ENCODE measurements around the gene NSG1. TPM values are rescaled to one million over a fixed set of nuclear protein-coding genes. Genes with fewer than 3 reads are reported as not detected.

Gene NSG1
- total and polyA plus RNA-seq, 2 of the 13 experiments (the other 11 are each of a cell fraction or from before 2014, with no cell fraction given), result not detected

DNA sequence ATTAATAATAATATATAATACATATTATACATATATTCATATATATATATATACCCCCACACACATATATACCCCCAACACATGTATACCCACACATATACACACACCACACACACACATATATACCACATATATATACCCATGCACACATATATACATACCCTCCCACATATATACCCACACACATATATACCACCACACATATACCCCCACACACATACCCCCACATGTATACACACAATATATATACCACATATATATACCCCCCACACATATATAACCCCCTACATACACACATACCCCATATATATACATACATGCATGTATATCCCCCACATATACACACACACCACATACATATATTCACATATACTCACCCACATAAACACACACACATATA is 52.0 kb downstream of the NSG1 start:
- ATAC-seq (no peak), DNase-seq (ENCODE audit: low spot score) (no peak), FAIRE-seq (no peak)
- H3K4me3 ChIP-seq (replicated peaks in 1 of 3; ENCODE audit: insufficient read depth in 1 of 3, low read depth in 2 of 3, low read length in 3 of 3), result no peak overlapping the region
- BruUV-seq (replicated peaks), result no TSS peak
- no peaks in the 10 kb centered on the region for H3K79me2 ChIP-seq (ENCODE audit: insufficient read depth, low read length)
- H3K27me3 ChIP-seq (ENCODE audit: control insufficient read depth in 1 of 2, insufficient read depth in 2 of 2, low read length in 2 of 2), result no peaks in the 10 kb centered on the region
- H3K4me1 ChIP-seq (ENCODE audit: insufficient read depth, low read length), result no peaks in the 10 kb centered on the region
- in situ Hi-C loops (cut with HindIII; ENCODE audit: extremely low pct_ligation_motif_present, low pct_unique_long_range_greater_than_20kb), result no loop called here
- H3K9me3 ChIP-seq (ENCODE audit: low read length), result no peaks in the 10 kb centered on the region
- no peak overlapping the region for H2AFZ ChIP-seq (ENCODE audit: low read length)
- H4K20me1 ChIP-seq (ENCODE audit: insufficient read depth, low read length), result no peaks in the 10 kb centered on the region
- TF ChIP-seq NFE2L2 (IDR thresholded peaks at IDR 0.05; ENCODE audit: low read length), result no peak
- TF ChIP-seq FUBP1 (CRISPR knock-in tag; IDR thresholded peaks at IDR 0.05; ENCODE audit: borderline replicate concordance), result no peak
- TF ChIP-seq ZFAT (CRISPR knock-in tag; conservative IDR thresholded peaks at IDR 0.05), result no peak
- TF ChIP-seq ZNF138 (CRISPR knock-in tag; IDR thresholded peaks at IDR 0.05; ENCODE audit: low read depth), result no peak
- no peak for TF ChIP-seq TFE3 (CRISPR knock-in tag; IDR thresholded peaks at IDR 0.05)
- no peak for TF ChIP-seq BRCA1 (CRISPR knock-in tag; IDR thresholded peaks at IDR 0.05)
- TF ChIP-seq SYNCRIP (IDR thresholded peaks at IDR 0.05; ENCODE audit: insufficient read depth, low read depth, low read length), result no peak
- TF ChIP-seq ZNF652 (CRISPR knock-in tag; IDR thresholded peaks at IDR 0.05; ENCODE audit: borderline replicate concordance, low read depth), result no peak
- no peak for TF ChIP-seq CHD2 (IDR thresholded peaks at IDR 0.05; ENCODE audit: low read depth, low read length)
- TF ChIP-seq FOSL1 (CRISPR knock-in tag; IDR thresholded peaks at IDR 0.05; ENCODE audit: borderline replicate concordance), result no peak
- no peak for TF ChIP-seq ZNF337 (CRISPR knock-in tag; IDR thresholded peaks at IDR 0.05; ENCODE audit: borderline replicate concordance, low read depth)
- no peak for TF ChIP-seq ZNF17 (CRISPR knock-in tag; IDR thresholded peaks at IDR 0.05)
- TF ChIP-seq, protein P1, sequence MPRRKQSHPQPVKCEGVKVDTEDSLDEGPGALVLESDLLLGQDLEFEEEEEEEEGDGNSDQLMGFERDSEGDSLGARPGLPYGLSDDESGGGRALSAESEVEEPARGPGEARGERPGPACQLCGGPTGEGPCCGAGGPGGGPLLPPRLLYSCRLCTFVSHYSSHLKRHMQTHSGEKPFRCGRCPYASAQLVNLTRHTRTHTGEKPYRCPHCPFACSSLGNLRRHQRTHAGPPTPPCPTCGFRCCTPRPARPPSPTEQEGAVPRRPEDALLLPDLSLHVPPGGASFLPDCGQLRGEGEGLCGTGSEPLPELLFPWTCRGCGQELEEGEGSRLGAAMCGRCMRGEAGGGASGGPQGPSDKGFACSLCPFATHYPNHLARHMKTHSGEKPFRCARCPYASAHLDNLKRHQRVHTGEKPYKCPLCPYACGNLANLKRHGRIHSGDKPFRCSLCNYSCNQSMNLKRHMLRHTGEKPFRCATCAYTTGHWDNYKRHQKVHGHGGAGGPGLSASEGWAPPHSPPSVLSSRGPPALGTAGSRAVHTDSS (CRISPR knock-in tag; conservative IDR thresholded peaks at IDR 0.05), result no peak
- TF ChIP-seq ARID3A (IDR thresholded peaks at IDR 0.05; ENCODE audit: low read depth, low read length), result no peak
- TF ChIP-seq, protein P2, sequence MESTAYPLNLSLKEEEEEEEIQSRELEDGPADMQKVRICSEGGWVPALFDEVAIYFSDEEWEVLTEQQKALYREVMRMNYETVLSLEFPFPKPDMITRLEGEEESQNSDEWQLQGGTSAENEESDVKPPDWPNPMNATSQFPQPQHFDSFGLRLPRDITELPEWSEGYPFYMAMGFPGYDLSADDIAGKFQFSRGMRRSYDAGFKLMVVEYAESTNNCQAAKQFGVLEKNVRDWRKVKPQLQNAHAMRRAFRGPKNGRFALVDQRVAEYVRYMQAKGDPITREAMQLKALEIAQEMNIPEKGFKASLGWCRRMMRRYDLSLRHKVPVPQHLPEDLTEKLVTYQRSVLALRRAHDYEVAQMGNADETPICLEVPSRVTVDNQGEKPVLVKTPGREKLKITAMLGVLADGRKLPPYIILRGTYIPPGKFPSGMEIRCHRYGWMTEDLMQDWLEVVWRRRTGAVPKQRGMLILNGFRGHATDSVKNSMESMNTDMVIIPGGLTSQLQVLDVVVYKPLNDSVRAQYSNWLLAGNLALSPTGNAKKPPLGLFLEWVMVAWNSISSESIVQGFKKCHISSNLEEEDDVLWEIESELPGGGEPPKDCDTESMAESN (CRISPR knock-in tag; conservative IDR thresholded peaks at IDR 0.05), result no peak
- intact Hi-C loops (cut with micrococcal nuclease; ENCODE audit: unreplicated experiment), result no loop called here
- H3K27ac ChIP-seq (ENCODE audit: extremely low read length, insufficient read depth, low read length), result no peak overlapping the region
- ChIA-PET CTCF (ENCODE audit: low intra/inter-chr PET ratio, low total read pairs) (no interaction called here), POLR2A (no interaction called here)
- peaks cover 18 to 42% of the 10 kb centered on the region in 2 experiments for H3K36me3 ChIP-seq (replicated peaks in 1 of 2; ENCODE audit: control insufficient read depth in 1 of 2, insufficient read depth in 2 of 2, low read length in 2 of 2)
- no peak overlapping the region for H3K4me2 ChIP-seq (ENCODE audit: low read depth, low read length)
- no peak overlapping the region for H3K9ac ChIP-seq (ENCODE audit: insufficient read depth, low read depth, low read length)

Measured in HepG2 (cell line).